COLO668 (cell line): ENCODE data around the gene RMDN2.
"Not testable (repeated sequence)": the region's sequence is repeated elsewhere in the genome, so short reads cannot be mapped to it uniquely, and the experiment has no call there.

ENCODE experiments used
- DNase-seq: peaks from one replicate; lab custom pipeline; 2025; ENCODE audit not compliant: unreplicated experiment; lab: John Stamatoyannopoulos, UW

Gene RMDN2

GRCh38 chr2:37984589-37984988, 59.5 kb downstream of the RMDN2 start:
- DNase-seq = no peak

DNA sequence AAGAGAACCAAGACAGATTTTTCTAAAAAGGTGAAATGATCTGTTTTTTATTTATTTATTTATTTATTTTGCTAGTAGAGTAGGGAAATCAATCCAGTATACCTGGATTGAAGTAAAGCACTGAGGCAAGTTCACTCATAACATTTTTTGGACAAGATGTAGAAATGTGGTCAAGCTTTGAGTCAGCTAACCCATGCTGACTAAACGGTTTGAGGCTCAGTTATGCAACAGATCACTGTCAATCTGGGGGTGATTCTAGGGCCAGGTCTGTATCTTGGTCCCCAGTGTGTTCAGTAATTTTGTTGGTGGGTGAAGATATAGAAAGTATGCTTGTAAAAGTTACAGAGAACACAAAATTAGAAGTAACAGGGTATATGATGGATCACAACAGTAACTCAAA, 60.2 kb downstream of the RMDN2 start:
- DNase-seq = no peak

GRCh38 chr2:37987098-37987775, 62.1 kb downstream of the RMDN2 start:
- no peak for DNase-seq

DNA sequence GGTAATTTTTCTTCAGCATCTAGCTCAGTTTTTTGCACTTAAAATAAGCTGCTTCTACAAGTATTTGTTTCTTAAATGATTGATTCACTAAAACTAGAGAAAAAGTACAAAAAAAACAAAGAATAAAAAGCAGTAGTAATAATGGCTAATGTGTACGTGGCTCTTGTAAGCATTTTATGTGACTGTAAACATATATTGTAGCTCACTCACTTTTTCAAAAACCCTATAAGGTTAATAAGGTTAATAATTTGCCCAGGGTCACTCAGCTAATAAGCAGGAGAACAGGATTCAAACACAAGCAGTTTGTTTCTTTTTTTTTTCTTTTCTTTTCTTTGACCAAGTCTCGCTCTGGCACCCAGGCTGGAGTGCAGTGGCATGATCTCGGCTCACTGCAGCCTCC, 67.5 kb downstream of the RMDN2 start:
- no peak for DNase-seq

DNA sequence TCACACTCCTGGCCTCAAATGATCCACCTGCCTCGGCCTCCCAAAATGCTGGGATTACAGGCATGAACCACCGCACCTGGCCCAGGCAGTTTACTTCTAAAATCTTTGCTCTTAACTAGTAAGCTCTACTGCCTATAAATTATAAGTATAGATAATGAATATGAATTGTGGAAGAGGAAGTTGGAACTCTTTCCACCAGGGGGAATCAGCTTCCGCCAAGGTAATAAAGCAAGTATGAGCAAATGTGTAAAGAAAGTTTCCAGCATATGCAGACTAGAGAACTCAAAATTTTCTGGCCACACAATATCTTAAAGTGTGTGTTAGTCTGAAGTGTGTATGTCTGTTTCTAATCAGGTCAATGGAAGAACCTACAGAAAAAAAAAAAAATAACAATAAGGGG, 68.1 kb downstream of the RMDN2 start:
- DNase-seq = no peak

DNA sequence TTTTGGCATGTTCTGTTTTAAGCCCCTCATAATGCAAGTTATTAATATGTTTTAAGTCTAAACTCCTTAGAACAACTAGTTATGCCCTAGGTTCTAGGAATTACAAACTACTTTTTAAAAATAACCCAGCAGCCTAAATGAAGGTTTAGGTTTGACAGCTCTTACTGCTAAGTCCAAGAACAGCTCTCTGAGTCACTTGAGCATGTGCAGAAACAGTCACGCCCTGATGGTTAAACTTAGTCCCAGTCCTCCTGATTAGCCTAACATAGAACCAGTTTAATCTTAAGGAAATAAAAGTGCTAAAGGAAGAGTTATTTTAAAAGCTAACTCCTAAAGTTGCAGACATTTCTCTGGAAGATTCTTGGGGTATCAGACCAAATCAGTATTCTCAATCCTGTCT, 72.5 kb downstream of the RMDN2 start:
- no peak for DNase-seq

DNA sequence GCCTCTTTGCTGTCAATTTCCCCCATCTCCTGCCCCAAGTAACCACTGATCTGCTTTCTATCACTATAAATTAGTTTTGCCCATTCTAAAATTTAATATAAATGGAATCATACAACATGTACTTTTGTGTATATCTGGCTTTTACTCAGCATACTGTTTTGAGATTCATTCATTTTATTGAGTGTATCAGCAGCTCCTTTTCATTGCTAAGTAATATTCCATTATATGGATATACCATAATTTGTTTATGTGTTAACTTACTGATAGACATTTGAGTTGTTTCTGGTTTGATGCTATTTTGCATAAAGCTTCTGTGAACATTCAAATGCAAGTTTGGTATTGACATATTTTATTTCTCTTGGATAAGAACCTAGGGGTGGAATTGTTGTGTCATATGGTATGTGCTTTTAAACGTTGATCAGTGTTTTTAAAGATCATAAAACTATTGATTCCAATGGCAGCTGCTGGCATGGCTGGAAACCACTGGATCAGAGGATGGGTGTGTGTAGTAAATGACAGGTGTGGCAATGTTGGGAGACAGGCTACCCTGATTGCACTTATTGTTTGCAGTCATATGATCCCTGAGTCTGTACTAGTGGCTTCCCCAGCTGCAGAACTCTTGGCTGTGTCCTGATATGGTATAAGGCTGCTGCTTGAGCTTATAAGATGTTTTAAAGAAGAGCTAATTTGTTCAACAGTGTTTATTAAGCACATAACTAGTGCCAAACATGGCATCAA, 75.6 kb downstream of the RMDN2 start:
- peak; percentile 6 for DNase-seq

DNA sequence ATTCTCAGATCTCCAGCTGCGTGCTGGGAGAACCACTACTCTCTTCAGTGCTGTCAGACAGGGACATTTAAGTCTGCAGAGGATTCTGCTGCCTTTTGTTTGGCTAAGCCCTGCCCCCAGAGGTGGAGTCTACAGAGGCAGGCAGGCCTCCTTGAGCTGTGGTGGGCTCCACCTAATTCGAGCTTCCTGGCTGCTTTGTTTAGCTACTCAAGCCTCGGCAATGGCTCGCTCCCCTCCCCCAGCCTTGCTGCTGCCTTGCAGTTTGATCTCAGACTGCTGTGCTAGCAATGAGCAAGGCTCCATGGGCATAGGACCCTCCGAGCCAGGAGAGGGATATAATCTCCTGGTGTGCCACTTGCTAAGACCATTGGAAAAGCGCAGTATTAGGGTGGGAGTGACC, 85.1 kb downstream of the RMDN2 start:
- not testable (repeated sequence) for DNase-seq

DNA sequence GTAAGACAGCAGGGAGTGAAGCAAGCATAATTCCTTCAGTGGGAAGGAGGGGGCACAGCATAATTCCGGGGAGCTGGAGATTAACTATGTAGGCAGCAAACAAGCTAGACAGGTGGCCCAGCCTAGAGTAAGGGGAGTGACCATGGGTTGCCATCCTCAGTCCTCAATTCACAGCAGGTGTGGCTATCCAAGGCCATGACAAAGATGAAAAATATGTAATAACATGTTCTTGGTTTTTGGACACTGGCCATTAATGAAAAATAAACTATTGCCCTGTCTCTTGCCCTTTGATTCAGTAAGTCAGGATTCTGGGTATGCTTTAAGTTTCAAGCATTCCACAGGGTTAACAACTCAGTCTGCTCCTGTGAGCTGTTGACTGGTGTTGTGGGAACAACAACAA, 85.9 kb downstream of the RMDN2 start:
- DNase-seq = no peak

DNA sequence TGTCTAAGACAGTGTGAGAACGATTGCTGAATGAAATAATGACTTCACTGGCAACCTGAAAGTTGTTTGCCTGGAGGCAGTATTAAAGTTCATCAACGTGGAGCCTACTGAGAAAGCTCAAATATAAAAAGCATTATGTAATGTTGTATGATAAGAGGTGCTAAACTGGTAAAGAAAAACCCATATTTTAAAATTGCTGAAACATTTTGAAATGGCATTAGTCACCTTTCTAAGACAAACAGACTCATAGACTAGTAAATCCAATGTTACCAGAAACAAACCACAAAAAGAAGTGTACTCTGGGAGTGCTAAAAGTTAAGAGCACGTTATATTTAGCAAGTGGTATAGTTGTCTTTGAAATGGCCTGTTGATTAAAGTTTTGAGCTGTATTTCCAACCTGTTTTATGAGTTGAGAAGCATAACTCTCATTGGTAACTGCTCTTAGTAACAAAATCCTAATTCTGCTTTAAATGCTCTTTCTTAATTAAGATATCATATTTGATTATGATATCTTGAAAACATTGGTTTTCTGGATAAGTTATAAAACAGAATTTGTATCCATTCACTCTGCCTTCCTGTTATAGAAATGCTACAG, 88.2 kb downstream of the RMDN2 start:
- no peak for DNase-seq

- no peak for DNase-seq
Observed at GRCh38 chr2:38016219-38016618, 91.1 kb downstream of the RMDN2 start.

DNA sequence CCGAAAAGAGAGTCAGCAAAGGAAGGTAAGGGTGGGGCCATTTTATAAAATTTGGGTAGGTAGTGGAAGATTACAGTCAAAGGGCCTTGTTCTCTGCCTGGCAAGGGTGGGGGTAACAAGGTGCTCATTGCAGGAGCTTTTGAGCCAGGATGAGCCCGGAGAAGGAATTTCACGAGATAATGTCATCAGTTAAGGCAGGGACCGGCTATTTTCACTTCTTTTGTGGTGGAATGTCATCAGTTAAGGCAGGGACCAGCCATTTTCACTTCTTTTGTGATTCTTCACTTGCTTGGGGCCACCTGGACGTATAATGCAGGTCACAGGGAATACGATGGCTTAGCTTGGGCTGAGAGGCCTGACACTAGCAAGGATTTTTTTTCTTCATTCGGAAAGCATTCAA, 92.7 kb downstream of the RMDN2 start:
- DNase-seq = no peak

GRCh38 chr2:38020359-38021069, 95.4 kb downstream of the RMDN2 start:
- not testable (repeated sequence) for DNase-seq

GRCh38 chr2:38021589-38021988, 96.5 kb downstream of the RMDN2 start:
- DNase-seq = no peak

DNA sequence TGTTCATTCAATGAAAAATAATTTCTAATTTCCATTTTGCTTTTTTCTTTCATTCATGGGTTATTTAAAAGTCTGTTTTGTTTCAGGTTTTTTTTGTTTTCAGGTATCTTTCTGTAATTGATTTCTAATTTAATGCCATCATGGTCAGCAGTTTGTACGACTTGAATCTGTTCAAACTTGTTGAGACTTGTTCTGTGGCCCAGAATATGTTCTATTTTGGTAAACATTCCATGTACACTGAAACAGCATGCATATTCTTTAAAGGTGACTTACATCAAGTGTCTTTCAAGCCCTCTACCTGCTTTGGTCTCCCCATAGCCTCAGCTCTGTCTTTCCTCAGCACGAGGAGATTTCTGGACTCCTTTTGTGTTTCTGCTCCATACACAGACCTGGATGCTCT, 101.8 kb downstream of the RMDN2 start:
- DNase-seq = no peak

DNA sequence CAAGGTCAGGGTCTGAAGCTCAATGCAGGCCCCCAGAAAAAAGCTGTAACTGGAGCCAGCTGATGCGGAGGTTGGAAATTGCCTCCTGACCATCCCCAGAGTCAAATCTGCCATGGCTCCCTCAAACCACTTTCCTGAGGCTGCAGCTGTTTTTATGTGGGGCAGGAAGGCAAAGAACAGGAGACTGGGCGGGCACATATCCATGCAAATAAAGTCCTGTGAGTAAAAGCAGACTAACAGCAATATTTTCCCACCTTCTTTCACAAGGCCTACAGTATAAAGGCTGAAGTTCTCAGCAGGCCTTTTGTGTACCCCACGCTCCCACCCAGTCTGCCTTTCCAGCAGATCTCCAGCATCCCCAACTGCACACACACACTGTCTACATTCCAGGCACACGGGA, 103.7 kb downstream of the RMDN2 start:
- DNase-seq = no peak

- no peak for DNase-seq
Observed at GRCh38 chr2:38029512-38029911, 104.4 kb downstream of the RMDN2 start.

GRCh38 chr2:38030635-38031355, 105.7 kb downstream of the RMDN2 start:
- DNase-seq = no peak

DNA sequence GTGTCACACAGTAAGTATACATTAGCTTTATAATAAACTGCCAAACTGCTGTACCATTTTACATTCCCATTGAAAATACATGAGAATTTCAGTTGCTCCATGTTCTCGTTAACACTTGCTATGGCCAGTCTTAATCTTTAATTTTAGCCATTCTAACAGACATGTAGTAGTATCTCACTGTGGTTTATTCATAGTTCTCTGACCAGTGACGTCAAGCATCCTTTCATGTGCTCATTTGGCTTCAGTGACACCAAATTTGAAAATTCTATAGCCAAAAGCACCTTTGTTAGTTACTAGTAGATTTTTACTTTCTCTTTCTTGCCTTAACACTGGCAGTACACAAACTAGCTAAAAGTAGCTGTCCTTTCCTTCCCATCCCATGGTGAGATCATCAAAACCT, 107.9 kb downstream of the RMDN2 start:
- DNase-seq = no peak

DNA sequence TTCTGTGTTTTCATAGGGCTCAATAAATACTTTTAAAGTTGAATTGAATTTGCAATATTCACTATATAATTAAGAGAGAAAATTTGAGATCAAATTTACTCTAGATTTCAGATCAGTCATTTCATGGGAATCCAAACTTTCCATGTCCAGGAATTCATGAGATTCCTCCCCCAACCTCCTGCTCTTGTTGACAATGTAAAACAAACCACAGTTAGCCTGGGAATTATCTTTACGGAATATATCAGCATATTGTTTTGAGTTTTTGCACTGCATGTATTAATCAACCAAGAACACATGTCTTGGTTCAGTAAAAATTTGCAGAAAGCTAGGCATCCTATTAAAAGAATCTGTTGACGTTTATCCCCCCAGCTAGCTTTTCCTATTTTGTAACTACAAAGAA, 108.6 kb downstream of the RMDN2 start:
- DNase-seq = no peak

DNA sequence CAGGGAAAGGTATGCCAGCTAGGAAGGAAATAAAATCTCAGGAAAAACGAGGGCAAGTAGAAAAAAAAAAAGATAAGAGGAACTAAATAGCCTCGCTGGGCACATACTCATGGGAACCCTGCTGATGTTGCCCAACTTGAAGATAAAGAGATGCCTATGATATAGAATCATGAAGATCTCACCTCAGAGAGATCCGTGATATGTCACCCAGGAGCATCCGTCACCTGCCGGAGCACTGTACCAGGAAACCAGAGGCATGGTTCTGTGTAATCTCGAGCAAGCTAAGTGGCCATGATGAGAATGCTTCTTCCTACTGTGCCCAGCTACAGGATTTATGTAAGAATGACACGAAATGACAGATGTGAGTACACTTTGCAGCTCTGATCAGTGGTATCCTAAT, 110.9 kb downstream of the RMDN2 start:
- DNase-seq = no peak
